Measurements from ENCODE around the gene DUSP12.

DUSP12 gene

DNA sequence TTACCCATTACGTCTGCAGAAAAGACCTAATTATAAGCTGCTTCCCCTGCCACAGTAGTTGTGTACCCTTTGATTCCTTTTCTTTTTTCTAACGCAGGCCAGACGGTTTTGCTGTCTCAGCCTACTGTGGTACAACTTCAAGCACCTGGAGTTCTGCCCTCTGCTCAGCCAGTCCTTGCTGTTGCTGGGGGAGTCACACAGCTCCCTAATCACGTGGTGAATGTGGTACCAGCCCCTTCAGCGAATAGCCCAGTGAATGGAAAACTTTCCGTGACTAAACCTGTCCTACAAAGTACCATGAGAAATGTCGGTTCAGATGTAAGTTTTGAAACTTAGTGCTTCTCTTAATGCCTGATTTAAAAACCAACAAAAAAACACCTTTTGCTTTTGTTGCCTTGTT is 52.4 kb downstream of the DUSP12 start:
- in situ Hi-C loops (cut with MboI; ENCODE audit: low sequenced_read_pairs): no loop called here

DNA sequence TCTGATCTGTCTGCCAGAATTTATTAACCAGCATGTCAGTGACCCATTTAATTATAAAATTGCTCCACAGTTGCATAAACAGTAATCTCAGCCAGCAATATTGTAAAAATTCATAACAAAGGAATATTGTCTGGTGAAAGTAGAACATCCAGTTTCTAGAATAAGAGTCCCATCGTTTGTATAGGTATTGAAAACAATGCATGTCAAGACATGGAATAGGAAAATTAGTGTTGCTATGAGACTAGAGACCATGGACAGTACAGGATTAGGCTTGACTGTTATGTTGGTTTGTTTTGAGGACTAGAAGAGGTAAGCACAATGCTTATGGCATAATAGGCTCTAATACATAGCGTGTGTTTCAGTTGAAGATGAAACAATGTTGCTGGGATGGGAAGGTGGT is 53.6 kb downstream of the DUSP12 start:
- in situ Hi-C loops (cut with MboI; ENCODE audit: low sequenced_read_pairs): no loop called here

- in situ Hi-C loops (cut with MboI; ENCODE audit: low sequenced_read_pairs): no loop called here
Observed at GRCh38 chr1:161805399-161806197, 56.0 kb downstream of the DUSP12 start.

All from HL-60/S4 (cell line).